ENCODE results near the gene MAP4K4. TPM values are rescaled to one million over a fixed set of nuclear protein-coding genes. Genes with fewer than 3 reads are reported as not detected.

Gene MAP4K4
- total RNA-seq, 1 experiment from 2014 or later: 132 TPM

DNA sequence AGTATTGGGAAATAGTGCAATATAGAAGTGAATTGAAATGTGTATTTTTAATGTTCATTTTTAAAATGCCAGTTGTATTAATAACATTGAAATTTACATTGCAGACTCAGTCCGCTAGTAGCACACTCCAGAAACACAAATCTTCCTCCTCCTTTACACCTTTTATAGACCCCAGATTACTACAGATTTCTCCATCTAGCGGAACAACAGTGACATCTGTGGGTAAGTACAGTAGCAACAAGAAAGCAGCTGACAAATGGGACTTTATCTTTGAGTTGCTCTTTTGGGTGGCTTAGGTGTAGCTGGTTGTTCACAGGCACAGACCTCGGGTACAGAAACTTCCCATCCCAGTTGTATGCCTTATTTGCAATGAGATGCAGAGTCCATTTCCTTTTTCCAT lies 176.0 kb downstream of the MAP4K4 start:
- H3K27ac Mint-ChIP-seq: no peak overlapping the region
- H4K91ac ChIP-seq (ENCODE audit: insufficient read length, low read depth, low read length): no peak overlapping the region
- no peak overlapping the region for H3K14ac ChIP-seq (ENCODE audit: insufficient read depth, low read length)
- no peaks in the 10 kb centered on the region for H3K79me1 ChIP-seq (ENCODE audit: insufficient read depth, low read depth, low read length, poor library complexity, severe bottlenecking)
- H4K5ac ChIP-seq (ENCODE audit: insufficient read length, low read depth, low read length): no peak overlapping the region
- no peak overlapping the region for H3T11ph ChIP-seq (ENCODE audit: low read length)
- H3K4me1 Mint-ChIP-seq: peaks cover 13% of the 10 kb centered on the region in 2 experiments; a peak in 3 of 4 replicates
- no peak overlapping the region for H3K27ac ChIP-seq (ENCODE audit: insufficient read length, low read depth, low read length)
- no peak overlapping the region for H3K4me2 ChIP-seq (ENCODE audit: insufficient read depth, insufficient read length, low read length)
- H2BK5ac ChIP-seq (ENCODE audit: insufficient read length, low read length): no peak overlapping the region
- no peak for DNase-seq
- H3K9me3 ChIP-seq (ENCODE audit: control insufficient read depth, low read depth, low read length): no peaks in the 10 kb centered on the region
- H2BK120ac ChIP-seq (ENCODE audit: low read depth, low read length, poor library complexity, severe bottlenecking): no peak overlapping the region
- no peak overlapping the region for H3K18ac ChIP-seq (ENCODE audit: insufficient read length, low read depth, low read length)
- H3K4ac ChIP-seq (ENCODE audit: low read depth, low read length): no peak overlapping the region
- H3K9me3 Mint-ChIP-seq: no peaks in the 10 kb centered on the region
- peaks cover 45 to 85% (median 83%) of the 10 kb centered on the region in 3 experiments; a peak in 6 of 7 replicates for H3K36me3 Mint-ChIP-seq (ENCODE audit: insufficient read depth in 1 of 3, low read depth in 3 of 3)
- no peak overlapping the region for H3K56ac ChIP-seq (ENCODE audit: insufficient read length, low read depth, low read length)
- no peaks in the 10 kb centered on the region for H3K27me3 Mint-ChIP-seq (ENCODE audit: low read depth)
- no peaks in the 10 kb centered on the region for H4K20me1 ChIP-seq (ENCODE audit: control insufficient read depth, insufficient read depth, insufficient read length)
- no peak overlapping the region for H3K23ac ChIP-seq (ENCODE audit: insufficient read length, low read depth, low read length)
- H3K4me1 ChIP-seq (ENCODE audit: insufficient read depth, low read length): no peaks in the 10 kb centered on the region
- H2AK5ac ChIP-seq (ENCODE audit: insufficient read length, low read length): no peak overlapping the region
- H3K27me3 ChIP-seq (ENCODE audit: insufficient read depth, low read length): no peaks in the 10 kb centered on the region
- no peak overlapping the region for H2BK15ac ChIP-seq (ENCODE audit: low read depth, low read length)
- no peak overlapping the region for H3K4me3 Mint-ChIP-seq
- H3K79me2 ChIP-seq (ENCODE audit: insufficient read depth, low read length): no peaks in the 10 kb centered on the region; the same call in 1 of the 2 replicates
- no peak overlapping the region for H4K8ac ChIP-seq (replicated peaks; ENCODE audit: insufficient read length, low read depth, low read length)
- TF ChIP-seq, protein P1, sequence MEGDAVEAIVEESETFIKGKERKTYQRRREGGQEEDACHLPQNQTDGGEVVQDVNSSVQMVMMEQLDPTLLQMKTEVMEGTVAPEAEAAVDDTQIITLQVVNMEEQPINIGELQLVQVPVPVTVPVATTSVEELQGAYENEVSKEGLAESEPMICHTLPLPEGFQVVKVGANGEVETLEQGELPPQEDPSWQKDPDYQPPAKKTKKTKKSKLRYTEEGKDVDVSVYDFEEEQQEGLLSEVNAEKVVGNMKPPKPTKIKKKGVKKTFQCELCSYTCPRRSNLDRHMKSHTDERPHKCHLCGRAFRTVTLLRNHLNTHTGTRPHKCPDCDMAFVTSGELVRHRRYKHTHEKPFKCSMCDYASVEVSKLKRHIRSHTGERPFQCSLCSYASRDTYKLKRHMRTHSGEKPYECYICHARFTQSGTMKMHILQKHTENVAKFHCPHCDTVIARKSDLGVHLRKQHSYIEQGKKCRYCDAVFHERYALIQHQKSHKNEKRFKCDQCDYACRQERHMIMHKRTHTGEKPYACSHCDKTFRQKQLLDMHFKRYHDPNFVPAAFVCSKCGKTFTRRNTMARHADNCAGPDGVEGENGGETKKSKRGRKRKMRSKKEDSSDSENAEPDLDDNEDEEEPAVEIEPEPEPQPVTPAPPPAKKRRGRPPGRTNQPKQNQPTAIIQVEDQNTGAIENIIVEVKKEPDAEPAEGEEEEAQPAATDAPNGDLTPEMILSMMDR (conservative IDR thresholded peaks at IDR 0.05): peak; percentile 50; the same call in 2 of the 3 replicates
- no peak overlapping the region for H2BK12ac ChIP-seq (ENCODE audit: insufficient read length, low read depth, low read length)
- H3K23me2 ChIP-seq (ENCODE audit: insufficient read length, low read depth, low read length, poor library complexity, severe bottlenecking): no peaks in the 10 kb centered on the region
- no peak overlapping the region for H2AFZ ChIP-seq (ENCODE audit: low read length)
- H3K9ac ChIP-seq (ENCODE audit: extremely low read depth, insufficient read length, low read length): no peak overlapping the region
- no CpG with 5 or more reads among the region's 3 CpGs for WGBS (ENCODE audit: extremely low coverage, insufficient read length, low lambda C conversion rate)
- no peak overlapping the region for H2BK20ac ChIP-seq (ENCODE audit: low read depth, low read length, poor library complexity, severe bottlenecking)

Measured in H9 (cell line).